GM12801 (cell line): Measurements from ENCODE around the gene PRPS1.

Source experiments
- CTCF ChIP-seq: IDR thresholded peaks from one replicate; pipeline ENCODE4 v1.5.1; 2011; ENCODE audit warnings: control low read depth; ENCODE audit not compliant: insufficient read length; ENCODE audit errors: extremely low read depth

Gene PRPS1

GRCh38 chrX:107658660-107659059 lies 30.4 kb downstream of the PRPS1 start:
- TF ChIP-seq CTCF = no peak

GRCh38 chrX:107659286-107659685 lies 31.0 kb downstream of the PRPS1 start:
- TF ChIP-seq CTCF = no peak

- TF ChIP-seq CTCF = no peak
Measured at GRCh38 chrX:107659768-107660167, 31.5 kb downstream of the PRPS1 start.

- TF ChIP-seq CTCF = no peak
Measured at GRCh38 chrX:107662145-107662544, 33.8 kb downstream of the PRPS1 start.

- no peak for TF ChIP-seq CTCF
Measured at GRCh38 chrX:107662824-107663223, 34.5 kb downstream of the PRPS1 start.

- no peak for TF ChIP-seq CTCF
Measured at GRCh38 chrX:107666931-107667330, 38.6 kb downstream of the PRPS1 start.

GRCh38 chrX:107667426-107667825 lies 39.1 kb downstream of the PRPS1 start:
- no peak for TF ChIP-seq CTCF

- TF ChIP-seq CTCF = no peak
Measured at GRCh38 chrX:107669261-107669660, 41.0 kb downstream of the PRPS1 start.
